Mesenteric fat pad (tissue), 1 donor: ENCODE measurements around the gene NEURL3. TPM values are rescaled to one million over a fixed set of nuclear protein-coding genes. Genes with fewer than 3 reads are reported as not detected.

Experiments used
- DNase-seq: peaks from one replicate; pipeline ENCODE4 v3.0.0-alpha.2; 2020; ENCODE audit warnings: low spot score
- total RNA-seq: library from RNA; stranded (reverse); fragmentation: NEBNext Ultra II Directional; extraction: Animal tissue kit (Norgen Biotek cat#: 25700); gene quantifications from one replicate; pipeline ENCODE4 v1.2.1, GENCODE V29; 2021
- donor health status: DM: yes; HTN: yes; CAD: no.

Gene NEURL3
- total RNA-seq, 1 donor from 2014 or later: not detected

DNA sequence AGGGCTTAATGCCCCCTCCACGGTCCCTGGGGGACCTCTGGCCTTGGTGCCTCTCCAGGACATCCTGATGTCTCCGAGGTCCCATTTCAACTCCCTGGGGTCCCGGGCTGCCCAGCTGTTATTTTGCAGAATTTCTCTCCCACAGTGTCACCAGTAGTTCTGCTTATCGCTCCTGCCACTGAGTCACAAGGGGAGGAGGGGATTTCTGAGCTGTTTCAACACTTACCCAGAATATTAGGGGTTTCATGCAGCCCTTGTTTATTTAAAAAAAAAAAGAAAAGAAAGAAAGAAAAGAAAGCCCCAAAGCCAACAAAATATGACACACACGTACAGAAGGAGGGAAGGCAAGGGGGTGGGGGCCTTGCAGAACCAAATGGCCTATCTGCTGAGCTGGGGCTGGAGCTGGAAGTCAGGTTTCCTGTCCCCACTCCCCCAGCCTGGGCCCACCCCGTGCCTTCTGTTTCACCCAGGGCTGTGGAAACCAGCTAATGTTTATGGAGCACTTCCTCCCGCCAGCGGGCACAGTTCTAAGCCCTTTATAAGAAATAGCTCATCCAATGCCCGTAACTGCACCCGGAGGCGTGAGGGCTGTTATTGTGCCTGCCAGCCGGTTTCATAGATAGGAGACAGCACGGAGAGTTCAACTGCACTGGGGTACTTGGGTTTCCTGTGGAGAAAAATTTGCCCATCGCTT lies 23.0 kb upstream of the NEURL3 start:
- no peak for DNase-seq

GRCh38 chr2:96527286-96528005 lies 22.3 kb upstream of the NEURL3 start:
- DNase-seq: no peak

- no peak for DNase-seq
Measured at GRCh38 chr2:96526615-96527285, 21.6 kb upstream of the NEURL3 start.

DNA sequence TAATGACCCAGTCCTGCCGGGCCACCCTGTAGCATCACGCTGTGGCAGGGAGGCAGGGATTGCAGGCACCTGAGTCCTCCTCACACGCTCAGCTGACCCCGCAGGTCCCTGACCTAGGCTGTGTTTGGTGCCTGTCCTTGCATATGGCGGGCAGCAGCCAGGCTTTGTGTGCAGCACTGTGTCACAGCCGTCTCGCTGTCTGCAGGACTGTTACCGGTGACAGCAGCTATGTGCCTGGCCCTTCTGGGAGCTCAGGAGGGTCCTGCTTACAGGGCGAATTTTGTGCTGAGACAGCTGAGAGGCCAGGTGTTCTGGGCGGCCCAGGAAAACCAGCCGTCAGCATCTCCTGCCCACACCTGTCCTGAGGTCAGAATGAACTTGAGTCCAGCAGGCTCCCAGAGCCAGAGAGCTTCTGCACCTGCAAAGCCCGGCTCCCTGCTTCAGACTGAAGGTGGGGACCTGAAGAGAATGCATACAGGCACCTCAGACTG lies 21.0 kb upstream of the NEURL3 start:
- DNase-seq: no peak

DNA sequence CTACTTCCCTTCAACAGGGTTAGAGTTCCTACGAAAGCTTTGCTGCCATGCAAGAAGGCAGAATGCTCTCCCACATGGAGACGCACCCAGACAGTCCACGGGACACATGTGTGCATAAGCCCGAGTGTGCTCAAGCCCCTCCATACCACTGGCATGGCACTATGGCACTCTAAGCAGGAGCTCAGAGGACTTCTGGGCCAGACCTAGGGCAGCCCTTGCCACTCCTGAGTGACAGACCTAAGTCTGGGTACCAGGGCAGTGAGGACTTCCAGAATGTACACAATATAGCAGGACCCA lies 20.0 kb upstream of the NEURL3 start:
- no peak for DNase-seq

DNA sequence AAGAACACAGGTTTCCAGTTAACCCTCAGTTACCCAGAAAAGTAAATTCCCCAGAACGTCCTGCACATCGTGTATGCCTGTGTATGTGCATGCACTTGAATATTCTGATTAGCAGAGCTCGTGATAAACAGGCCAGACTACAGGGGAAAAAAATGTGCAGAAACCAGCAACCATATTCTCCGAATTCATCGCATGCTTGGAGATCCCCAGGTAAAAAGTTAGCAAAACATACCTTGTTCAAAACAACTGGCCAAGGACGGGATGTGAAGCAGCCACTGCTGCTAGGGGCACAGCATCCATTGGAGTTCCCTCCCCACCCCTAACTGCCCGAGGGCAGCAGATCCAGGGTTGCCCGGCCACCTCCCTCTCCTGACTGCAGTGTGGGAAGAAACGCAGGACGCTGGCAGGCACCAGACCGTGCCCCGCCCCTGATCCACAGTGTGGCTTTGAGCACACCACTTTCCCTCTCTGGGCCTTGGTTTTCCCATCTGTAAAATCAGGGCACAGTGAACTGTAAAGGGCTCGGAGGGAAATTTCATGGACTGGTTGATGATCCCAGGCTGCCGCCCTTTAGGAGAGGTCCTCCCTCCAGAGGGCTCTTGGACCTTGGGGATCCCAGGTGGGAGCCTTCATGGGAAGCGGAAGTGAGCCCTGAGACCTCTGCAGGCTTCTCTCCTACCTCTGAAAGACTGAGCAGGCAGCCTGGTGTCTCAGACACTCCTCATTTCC lies 19.5 kb upstream of the NEURL3 start:
- DNase-seq: no peak

DNA sequence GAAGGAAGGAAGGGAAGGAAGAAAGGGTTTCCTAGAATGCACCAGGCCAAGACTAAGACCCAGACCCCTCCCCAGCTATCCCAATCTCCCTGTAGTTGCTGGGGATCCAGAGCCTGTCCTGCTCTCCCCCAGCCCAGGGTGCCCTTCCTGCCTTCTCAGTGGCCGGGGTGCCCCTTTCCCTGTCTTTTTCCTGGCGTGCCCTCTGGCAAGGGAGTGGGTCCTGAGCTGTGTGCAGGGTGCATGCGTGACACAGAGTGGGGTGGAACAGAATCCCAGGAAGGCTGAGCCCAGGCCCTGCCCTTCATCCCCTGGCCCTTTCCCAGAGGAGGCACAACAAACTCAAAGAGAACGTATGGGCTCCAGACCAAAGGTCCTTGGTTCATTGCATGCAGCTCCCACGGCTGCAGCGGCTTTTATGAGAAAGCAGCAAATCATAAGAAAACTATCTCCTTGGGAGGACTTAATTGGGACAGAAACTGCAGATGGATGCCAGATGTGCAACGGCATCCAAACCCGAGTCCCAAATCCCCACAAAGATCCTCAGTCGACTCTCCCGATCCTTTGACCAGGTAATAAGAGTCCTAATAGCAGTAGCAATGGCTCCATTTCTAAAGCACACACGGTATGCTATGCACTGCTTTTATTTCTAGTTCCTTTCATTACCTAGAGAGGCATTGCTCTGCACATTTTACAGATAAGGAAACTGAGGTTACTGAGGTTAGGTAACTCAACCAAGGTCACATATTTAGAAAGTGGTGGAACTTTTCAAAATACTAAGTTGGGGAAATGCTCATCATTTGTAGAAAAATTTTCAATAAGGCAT lies 18.7 kb upstream of the NEURL3 start:
- DNase-seq: no peak

DNA sequence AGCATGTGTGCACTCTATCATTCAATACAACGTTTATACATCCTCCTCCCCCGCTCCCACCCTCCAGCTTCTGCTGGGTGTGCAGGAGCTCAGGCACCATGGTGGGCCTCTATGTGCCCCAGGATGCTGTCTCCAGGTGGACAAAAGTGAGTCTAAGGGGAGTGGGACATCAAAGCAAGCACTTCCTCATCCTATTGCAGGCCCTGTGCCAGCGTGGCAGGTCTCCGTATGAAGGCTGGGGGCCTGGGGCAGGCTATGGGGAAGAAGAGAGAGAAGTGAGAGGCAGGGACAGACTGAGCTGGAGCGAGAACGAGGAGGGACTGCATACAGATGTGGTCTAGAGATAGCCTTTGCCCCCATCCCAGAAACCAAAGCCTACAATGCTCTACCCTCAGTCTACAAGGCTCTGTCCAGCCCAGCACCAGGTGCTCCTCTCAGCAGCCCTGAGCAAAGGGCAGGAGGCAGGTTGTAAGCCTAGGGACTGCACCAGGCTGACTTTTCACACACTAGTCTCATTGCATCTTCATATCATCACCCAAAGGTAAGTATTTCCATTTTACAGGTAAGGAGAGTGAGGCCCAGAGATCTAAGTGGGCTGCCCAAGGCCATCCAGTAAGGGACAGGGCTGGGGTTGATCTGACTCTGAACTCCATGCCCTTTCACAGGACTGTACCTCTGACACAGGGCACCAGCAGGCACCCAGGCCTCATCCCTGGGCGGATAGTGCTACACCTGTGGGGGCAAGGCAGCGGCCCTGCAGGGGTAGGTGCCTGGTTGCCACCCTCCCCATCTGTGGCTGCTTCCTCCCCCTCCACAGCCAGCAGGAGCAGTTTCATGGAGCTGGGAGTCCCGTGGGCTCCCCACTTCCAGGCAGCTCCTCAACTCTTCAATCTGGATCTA lies 17.4 kb upstream of the NEURL3 start:
- no peak for DNase-seq

DNA sequence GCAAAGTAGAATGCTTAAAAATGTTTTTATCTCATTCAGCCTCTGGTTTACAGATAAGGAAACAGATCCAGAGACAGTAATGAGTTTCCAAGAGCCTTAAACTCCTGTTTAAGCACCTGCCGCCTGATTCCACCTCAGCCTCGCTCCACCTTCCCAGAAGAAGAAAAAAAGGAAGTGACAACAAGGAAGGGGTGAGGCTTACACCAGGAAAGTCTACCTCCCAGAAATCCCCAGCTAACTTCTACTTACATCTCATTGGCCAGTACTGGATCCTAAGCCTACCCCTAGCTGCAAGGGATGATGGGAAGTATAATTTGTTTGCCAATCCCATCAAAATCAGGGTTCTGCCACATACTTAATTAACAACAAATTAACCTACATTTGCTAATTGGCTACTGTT lies 16.1 kb upstream of the NEURL3 start:
- no peak for DNase-seq

- DNase-seq: no peak
Measured at GRCh38 chr2:96520697-96521096, 15.5 kb upstream of the NEURL3 start.

DNA sequence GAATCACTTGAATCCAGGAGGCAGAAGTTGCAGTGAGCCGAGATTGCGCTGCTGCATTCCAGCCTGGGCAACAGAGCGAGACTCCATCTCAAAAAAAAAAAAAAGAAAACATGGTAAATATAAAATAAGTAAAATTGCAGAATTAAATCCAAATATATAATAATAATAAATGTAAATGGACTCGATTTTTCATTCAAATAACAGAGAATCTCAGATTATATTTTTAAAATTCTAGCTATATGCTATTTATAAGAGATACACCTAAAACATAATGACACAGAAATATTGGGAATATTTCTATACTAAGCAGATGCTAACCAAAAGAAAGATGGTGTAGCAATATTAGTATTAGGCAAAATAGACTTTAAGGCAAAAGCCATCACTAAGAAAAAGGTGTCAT lies 15.1 kb upstream of the NEURL3 start:
- DNase-seq: no peak

- no peak for DNase-seq
Measured at GRCh38 chr2:96517079-96517478, 11.9 kb upstream of the NEURL3 start.

GRCh38 chr2:96514521-96514920 lies 9.4 kb upstream of the NEURL3 start:
- DNase-seq: peak; percentile 64

DNA sequence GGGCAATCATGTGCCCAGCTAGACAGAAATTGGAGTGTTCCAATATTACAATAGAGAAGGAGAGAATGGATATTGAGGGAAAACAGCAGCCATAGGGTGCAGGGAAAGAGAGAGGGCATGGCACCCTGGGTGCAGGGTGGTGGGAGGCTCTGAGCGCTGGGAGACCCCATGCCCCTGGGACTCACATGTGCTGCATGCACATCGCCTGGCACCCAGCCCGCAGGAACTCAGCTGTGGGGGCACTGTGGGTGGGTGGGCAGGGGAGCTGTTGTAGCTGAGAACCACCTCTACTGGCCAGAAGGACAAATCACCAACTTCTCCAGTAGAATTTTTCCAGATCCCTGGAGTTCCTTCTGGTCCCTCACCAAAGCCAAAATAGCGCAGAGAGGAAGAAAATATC lies 7.2 kb upstream of the NEURL3 start:
- no peak for DNase-seq

DNA sequence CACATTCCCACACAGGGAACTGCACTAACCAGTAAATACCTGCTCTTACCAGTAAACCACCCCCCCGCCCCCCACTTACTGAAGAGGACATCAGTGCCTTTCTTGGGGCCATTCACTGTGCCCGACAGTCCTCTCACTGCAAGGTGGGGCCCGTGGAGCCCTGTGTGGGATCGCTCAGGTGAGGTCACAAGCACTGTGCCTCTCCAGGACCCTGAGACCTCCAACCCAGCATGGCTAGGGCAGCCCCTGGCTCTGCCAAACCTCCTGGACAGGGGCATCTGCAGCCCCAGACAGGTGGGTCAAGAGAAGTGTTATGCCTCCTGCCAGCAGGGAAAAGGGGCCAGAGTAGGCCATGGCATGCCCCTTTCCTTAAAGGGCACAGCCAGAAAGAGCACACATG lies 6.7 kb upstream of the NEURL3 start:
- DNase-seq: no peak

DNA sequence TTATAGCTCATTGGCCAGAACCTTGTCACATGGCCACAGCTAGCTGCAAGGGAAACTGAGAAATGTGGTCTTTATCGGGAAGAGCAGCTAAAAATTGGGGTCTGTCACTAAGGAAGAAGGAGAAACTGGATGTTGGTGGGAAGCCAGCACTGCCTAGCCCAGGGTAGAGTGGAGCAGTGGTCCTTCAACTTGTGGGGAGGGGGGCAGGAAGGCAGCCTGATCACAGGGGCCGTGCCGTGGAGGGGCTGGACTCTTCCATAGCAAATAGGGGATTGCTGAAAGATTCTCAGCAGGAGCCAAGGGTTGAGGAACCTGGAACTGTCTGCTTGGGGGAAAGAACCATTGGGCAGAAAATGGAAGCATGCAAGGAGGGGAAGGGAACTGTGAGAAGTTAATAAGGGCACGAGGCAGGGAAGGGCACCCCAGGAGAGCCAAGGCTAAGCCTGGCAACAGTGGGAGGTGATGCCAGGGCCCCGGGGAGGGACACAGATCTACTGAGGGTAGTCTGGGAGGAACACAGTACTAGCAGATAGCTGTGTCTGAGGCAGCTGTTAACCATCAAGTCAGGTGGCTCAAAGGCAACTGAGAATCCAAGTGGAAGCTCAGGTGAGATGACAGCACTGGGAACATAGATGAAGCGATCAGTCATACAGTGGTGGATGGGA lies 5.9 kb upstream of the NEURL3 start:
- no peak for DNase-seq

GRCh38 chr2:96509847-96510230 lies 4.7 kb upstream of the NEURL3 start:
- DNase-seq: no peak

- DNase-seq: peak; percentile 96
Measured at GRCh38 chr2:96509114-96509846, 4.1 kb upstream of the NEURL3 start.
